ENCODE results near the gene LIX1. TPM values are rescaled to one million over a fixed set of nuclear protein-coding genes. Genes with fewer than 3 reads are reported as not detected.

Gene LIX1
- total and polyA plus RNA-seq, 2 donors (not counting 1 experiment from before 2014, with no cell fraction given): not detected

DNA sequence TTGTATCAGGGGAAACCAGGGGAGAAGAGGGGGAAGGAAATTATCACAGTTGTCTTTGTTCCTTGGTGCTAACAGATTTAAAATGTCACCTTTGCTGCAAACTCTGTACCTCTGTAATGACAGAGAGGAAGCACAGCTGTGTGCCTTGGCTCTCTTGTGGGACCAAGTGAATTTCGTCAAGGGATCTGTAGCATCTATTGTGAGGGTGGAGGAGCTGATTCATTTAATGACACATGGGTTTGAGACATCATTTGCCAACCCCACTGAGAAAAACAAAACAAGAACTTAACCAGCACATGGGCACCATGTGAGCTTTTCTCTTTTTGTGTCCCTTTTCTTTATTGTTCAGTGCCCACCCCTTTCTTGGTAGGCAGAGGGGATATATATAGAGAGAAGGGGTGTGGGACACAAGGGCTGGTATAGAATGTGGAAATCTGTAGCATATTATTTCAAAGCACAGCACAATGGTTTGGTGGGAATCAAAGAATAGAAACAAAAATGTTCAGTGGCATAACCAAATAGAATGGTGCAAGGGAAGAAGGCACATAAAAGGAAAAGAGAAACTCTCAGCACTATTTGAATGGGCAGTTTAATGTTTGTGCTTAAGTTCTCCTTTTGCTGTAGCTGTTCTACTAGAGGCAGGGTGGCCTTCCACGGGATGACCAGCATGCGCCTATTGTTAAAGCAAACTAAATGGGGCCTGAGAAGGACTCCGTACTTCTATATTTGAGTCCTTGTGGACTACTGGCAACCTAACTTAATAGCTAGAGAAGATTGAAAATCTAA lies 63.3 kb downstream of the LIX1 start:
- no peaks in the 10 kb centered on the region for H3K4me1 ChIP-seq (ENCODE audit: control insufficient read depth, extremely low read depth, insufficient read depth, low read length)
- no peaks in the 10 kb centered on the region for H3K9me3 ChIP-seq (ENCODE audit: control insufficient read depth, insufficient read depth, low read depth, low read length)
- TF ChIP-seq, protein P1, sequence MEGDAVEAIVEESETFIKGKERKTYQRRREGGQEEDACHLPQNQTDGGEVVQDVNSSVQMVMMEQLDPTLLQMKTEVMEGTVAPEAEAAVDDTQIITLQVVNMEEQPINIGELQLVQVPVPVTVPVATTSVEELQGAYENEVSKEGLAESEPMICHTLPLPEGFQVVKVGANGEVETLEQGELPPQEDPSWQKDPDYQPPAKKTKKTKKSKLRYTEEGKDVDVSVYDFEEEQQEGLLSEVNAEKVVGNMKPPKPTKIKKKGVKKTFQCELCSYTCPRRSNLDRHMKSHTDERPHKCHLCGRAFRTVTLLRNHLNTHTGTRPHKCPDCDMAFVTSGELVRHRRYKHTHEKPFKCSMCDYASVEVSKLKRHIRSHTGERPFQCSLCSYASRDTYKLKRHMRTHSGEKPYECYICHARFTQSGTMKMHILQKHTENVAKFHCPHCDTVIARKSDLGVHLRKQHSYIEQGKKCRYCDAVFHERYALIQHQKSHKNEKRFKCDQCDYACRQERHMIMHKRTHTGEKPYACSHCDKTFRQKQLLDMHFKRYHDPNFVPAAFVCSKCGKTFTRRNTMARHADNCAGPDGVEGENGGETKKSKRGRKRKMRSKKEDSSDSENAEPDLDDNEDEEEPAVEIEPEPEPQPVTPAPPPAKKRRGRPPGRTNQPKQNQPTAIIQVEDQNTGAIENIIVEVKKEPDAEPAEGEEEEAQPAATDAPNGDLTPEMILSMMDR (conservative IDR thresholded peaks at IDR 0.05 in 1 of 2, IDR thresholded peaks at IDR 0.05 in 1 of 2; ENCODE audit: low read depth in 1 of 2, low read length in 2 of 2): no peak
- TF ChIP-seq EZH2 (IDR thresholded peaks at IDR 0.05; ENCODE audit: low read length, missing control alignments): no peak
- peak; percentile 21 to 81 for DNase-seq (ENCODE audit: low read depth in 2 of 2)
- no peak overlapping the region for H2AFZ ChIP-seq (ENCODE audit: low read length)
- H3K36me3 ChIP-seq (ENCODE audit: control insufficient read depth, insufficient read depth, low read length): no peaks in the 10 kb centered on the region
- no peak overlapping the region for H3K4me3 ChIP-seq (replicated peaks in 1 of 4; ENCODE audit: control extremely low read depth in 1 of 4, insufficient read depth in 1 of 4, low read depth in 3 of 4, low read length in 4 of 4)
- H3K27ac ChIP-seq (ENCODE audit: insufficient read depth, low read length): no peak overlapping the region
- no peak overlapping the region for H3K4me2 ChIP-seq (ENCODE audit: extremely low read depth, insufficient read depth, low read length)
- H4K20me1 ChIP-seq (ENCODE audit: control insufficient read depth, extremely low read depth, insufficient read depth, low read length): no peaks in the 10 kb centered on the region
- no peaks in the 10 kb centered on the region for H3K79me2 ChIP-seq (ENCODE audit: control insufficient read depth, insufficient read depth, low read length)
- H3K9ac ChIP-seq (ENCODE audit: insufficient read depth, low read length): no peak overlapping the region
- H3K27me3 ChIP-seq (ENCODE audit: control insufficient read depth, insufficient read depth, low read length): peaks cover 2% of the 10 kb centered on the region

DNA sequence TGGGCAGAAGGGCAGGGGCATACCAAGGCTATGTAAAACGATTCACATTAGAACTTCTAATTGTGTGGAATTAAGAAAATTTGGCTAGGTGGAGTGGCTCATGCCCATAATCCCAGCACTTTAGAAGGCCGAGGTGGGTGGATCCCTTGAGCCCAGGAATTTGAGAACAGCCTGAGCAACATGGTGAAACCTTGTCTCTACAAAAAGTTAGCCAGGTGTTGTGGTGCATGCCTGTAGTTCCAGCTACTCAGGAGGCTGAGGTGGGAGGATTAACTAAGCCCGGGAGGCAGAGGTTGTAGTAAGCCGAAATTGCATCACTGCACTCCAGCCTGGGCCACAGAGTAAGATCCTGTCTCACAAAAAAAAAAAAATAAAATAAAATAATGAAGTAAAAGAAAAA lies 65.2 kb downstream of the LIX1 start:
- H2AFZ ChIP-seq (ENCODE audit: low read length): no peak overlapping the region
- TF ChIP-seq, protein P1 (conservative IDR thresholded peaks at IDR 0.05 in 1 of 2, IDR thresholded peaks at IDR 0.05 in 1 of 2; ENCODE audit: low read depth in 1 of 2, low read length in 2 of 2): no peak
- no peak for TF ChIP-seq EZH2 (IDR thresholded peaks at IDR 0.05; ENCODE audit: low read length, missing control alignments)
- H3K79me2 ChIP-seq (ENCODE audit: control insufficient read depth, insufficient read depth, low read length): no peaks in the 10 kb centered on the region
- H3K4me2 ChIP-seq (ENCODE audit: extremely low read depth, insufficient read depth, low read length): no peak overlapping the region
- H4K20me1 ChIP-seq (ENCODE audit: control insufficient read depth, extremely low read depth, insufficient read depth, low read length): no peaks in the 10 kb centered on the region
- DNase-seq (ENCODE audit: low read depth in 2 of 2): no peak
- no peak overlapping the region for H3K27ac ChIP-seq (ENCODE audit: insufficient read depth, low read length)
- no peaks in the 10 kb centered on the region for H3K9me3 ChIP-seq (ENCODE audit: control insufficient read depth, insufficient read depth, low read depth, low read length)
- no peaks in the 10 kb centered on the region for H3K4me1 ChIP-seq (ENCODE audit: control insufficient read depth, extremely low read depth, insufficient read depth, low read length)
- no peak overlapping the region for H3K9ac ChIP-seq (ENCODE audit: insufficient read depth, low read length)
- no peaks in the 10 kb centered on the region for H3K27me3 ChIP-seq (ENCODE audit: control insufficient read depth, insufficient read depth, low read length)
- H3K4me3 ChIP-seq (replicated peaks in 1 of 4; ENCODE audit: control extremely low read depth in 1 of 4, insufficient read depth in 1 of 4, low read depth in 3 of 4, low read length in 4 of 4): no peak overlapping the region
- no peaks in the 10 kb centered on the region for H3K36me3 ChIP-seq (ENCODE audit: control insufficient read depth, insufficient read depth, low read length)

DNA sequence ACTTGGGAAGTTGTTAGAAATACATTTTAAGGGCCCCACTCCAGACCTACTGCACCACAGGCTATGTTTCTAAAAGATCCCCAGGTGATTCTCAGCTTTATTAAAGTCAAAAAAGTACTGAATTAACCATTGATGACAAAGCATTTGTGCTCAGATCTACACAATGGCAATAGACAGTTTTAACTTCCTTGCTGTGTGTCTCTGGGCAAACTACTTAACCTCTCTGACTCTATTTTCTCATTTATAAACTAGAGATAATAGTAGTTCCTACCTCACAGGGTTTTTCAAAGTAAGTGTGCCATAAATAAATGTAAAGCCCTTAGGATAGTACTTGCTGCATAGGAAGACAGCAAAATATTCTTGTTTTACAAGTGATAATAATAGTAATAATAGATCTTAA lies 66.3 kb downstream of the LIX1 start:
- Histone ChIP-seq H3K27ac (ENCODE audit: insufficient read depth, low read length) (no peak overlapping the region), H3K79me2 (ENCODE audit: control insufficient read depth, insufficient read depth, low read length) (no peaks in the 10 kb centered on the region), H3K36me3 (ENCODE audit: control insufficient read depth, insufficient read depth, low read length) (no peaks in the 10 kb centered on the region), H3K4me2 (ENCODE audit: extremely low read depth, insufficient read depth, low read length) (no peak overlapping the region), H3K4me3 (replicated peaks in 1 of 4; ENCODE audit: control extremely low read depth in 1 of 4, insufficient read depth in 1 of 4, low read depth in 3 of 4, low read length in 4 of 4) (no peak overlapping the region), H4K20me1 (ENCODE audit: control insufficient read depth, extremely low read depth, insufficient read depth, low read length) (no peaks in the 10 kb centered on the region), H3K9ac (ENCODE audit: insufficient read depth, low read length) (no peak overlapping the region), H2AFZ (ENCODE audit: low read length) (no peak overlapping the region), H3K4me1 (ENCODE audit: control insufficient read depth, extremely low read depth, insufficient read depth, low read length) (no peaks in the 10 kb centered on the region), H3K9me3 (ENCODE audit: control insufficient read depth, insufficient read depth, low read depth, low read length) (no peaks in the 10 kb centered on the region), H3K27me3 (ENCODE audit: control insufficient read depth, insufficient read depth, low read length) (no peaks in the 10 kb centered on the region)
- no peak for TF ChIP-seq EZH2 (IDR thresholded peaks at IDR 0.05; ENCODE audit: low read length, missing control alignments)
- TF ChIP-seq, protein P1 (conservative IDR thresholded peaks at IDR 0.05 in 1 of 2, IDR thresholded peaks at IDR 0.05 in 1 of 2; ENCODE audit: low read depth in 1 of 2, low read length in 2 of 2): no peak
- DNase-seq (ENCODE audit: low read depth in 2 of 2): no peak
